ENCODE results near the gene STAG1.
"Not testable (repeated sequence)": the region's sequence is repeated elsewhere in the genome, so short reads cannot be mapped to it uniquely, and the experiment has no call there.

- not testable (repeated sequence) for TF ChIP-seq CTCF (IDR thresholded peaks at IDR 0.05; ENCODE audit: poor library complexity, severe bottlenecking); REST (IDR thresholded peaks at IDR 0.05; ENCODE audit: borderline replicate concordance)
Observed at GRCh38 chr3:136758160-136759102, 6.3 kb upstream of the STAG1 start.

All from neural cell (in vitro differentiated cells).